NCI-H146 treated with DMSO at 0.1 percent for 48 hours (cell line): ENCODE measurements around the gene SNIP1.
"Not testable (repeated sequence)": the region's sequence is repeated elsewhere in the genome, so short reads cannot be mapped to it uniquely, and the experiment has no call there.

Source experiments
- DNase-seq: peaks from one replicate; lab custom pipeline; 2025; ENCODE audit not compliant: unreplicated experiment; lab: John Stamatoyannopoulos, UW

SNIP1 gene, protein sequence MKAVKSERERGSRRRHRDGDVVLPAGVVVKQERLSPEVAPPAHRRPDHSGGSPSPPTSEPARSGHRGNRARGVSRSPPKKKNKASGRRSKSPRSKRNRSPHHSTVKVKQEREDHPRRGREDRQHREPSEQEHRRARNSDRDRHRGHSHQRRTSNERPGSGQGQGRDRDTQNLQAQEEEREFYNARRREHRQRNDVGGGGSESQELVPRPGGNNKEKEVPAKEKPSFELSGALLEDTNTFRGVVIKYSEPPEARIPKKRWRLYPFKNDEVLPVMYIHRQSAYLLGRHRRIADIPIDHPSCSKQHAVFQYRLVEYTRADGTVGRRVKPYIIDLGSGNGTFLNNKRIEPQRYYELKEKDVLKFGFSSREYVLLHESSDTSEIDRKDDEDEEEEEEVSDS

DNA sequence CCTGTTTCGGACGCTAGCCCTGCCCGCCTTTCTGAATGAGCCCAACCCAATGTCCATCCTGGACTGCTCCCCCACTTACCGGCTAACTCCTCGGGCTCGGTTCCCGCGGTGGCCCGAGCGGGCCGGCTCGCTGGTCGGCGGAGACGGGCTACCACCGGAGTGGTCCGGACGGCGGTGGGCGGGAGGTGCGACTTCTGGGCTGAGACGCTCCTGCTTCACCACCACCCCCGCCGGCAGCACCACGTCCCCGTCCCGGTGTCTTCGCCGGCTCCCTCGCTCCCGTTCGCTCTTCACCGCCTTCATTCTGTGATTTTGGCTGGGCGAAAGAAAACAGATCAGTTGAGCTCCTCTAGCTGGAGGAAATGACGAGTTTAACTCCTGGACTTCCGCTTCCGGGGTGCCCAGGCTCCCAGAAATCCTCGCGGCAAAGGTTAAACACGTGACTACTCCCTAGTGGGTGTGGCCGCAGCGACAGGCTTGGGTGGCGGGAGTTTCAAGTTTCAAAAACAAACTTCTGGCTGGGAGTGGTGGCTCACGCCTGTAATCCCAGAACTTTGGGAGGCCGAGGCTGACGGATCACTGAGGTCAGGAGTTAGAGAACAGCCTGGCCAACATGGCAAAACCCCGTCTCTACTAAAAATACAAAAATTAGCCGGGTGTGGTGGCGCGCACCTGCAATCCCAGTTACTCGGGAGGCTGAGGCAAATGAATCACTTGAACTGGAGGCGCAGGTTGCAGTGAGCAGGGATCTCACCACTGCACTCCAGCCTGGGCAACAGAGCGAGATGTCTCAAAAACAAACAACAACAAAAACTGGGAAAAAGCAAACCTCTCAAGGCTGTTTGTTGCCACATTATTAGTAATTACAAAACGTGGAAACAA lies at the start of gene SNIP1:
Gene SNIP1, minus strand, starts transcription at position 367 of the 882 bp plus-strand sequence. Its CDS starts 64 bp downstream, at position 303.
- peak; percentile 64 for DNase-seq

DNA sequence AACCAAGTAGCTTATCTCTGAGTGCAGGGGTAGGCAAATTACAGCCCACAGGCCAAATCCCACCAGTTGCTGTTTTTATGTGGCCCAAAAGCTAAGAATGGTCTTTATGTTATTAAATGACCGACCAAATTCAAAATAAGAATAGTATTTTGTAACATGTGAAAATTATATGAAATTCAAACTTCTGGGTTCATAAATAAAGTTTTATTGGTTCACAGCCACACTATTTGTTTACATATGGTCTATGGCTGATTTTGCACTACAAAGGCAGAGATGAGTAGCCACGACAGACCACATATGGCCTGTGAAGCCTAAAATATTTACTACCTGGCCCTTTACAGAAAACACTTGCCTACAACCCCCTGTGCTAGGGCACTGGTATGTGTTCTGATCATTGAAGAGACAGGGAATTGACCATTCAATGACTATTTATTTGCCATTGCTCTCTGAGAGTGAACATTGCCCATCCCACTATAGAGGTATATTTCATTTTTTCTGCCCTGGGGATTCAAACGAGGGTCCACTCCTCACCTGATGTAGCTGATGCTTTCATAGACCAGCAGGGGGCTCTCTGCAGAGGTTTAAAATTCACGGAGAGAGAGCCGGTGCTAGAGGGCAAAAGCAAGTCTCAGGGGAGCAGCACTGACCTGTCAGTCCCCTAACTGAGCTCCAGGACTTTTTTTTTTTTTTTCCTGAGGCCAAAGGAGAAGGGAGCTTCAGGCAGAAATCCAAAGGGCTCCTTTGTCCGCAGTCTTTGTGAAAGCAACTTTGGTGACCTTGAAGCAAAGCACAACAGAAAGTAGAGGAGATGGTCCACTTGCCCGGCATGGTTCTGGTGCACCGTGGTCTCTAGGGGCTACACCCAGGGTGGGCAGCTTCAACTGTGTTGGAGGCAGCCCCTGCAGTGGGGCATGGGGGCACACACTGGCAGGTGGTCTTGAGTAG lies 48.9 kb upstream of the SNIP1 start:
- peak; percentile 29 for DNase-seq

DNA sequence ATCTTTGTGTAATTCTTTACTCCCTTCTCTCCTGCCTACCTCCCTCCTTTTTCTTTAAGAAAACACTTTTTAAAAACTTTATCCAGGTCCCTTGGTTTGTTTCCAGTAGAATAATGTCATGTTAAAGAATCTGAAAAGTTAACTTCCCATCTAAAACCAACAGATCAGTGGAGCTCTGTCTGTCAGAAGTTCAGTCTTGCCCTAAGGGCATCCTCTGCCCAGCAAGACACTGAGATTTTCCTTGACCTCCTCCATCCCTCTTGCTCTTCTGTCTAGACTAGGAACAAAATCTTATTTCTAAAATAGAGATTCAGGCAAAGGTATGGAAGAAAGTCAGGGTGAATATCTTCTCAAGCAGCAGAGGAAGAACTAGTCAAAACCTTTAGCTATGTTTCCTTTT lies 47.3 kb upstream of the SNIP1 start:
- DNase-seq = no peak

DNA sequence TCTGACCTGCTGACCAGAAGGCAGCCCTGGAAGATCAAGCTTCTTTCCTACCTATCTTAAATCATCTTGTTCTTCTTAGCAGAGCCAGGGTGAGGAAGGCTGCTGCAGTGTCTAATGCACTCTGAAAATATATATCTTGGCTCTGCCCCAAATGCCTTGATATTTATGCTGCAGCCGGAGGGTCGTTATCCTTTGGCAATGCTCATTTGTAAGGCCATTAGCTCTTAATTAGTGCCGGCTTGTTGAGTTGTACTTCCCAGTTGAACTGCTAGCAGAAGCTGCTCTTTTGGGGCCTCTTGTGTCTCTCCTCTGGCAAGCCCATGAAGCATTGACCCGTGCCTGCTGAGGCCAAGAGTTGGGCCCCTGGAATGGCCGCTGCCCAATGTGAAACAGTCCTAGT lies 45.8 kb upstream of the SNIP1 start:
- no peak for DNase-seq

DNA sequence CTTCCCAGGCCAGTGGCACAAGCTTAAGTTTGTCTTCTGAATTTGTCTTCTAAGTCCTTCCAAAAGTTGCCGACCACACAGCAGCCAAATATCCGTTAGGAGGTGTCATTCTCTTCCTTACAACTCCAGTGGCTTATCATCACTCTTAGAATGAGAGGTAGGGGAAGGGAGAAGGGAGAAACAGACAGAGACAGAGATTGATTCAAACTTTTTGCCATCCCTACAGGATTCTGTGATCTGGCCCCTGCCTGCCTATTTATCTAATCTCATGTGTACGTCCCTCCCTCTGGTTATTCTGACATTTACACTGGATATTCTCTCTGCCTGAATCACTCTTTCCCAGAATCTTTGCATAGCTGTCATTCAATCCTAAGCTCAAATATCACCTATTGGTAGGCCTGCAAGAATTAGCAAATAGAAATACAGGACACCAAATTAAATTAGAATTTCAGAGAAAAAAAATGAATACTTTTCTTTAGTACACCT lies 42.1 kb upstream of the SNIP1 start:
- no peak for DNase-seq

DNA sequence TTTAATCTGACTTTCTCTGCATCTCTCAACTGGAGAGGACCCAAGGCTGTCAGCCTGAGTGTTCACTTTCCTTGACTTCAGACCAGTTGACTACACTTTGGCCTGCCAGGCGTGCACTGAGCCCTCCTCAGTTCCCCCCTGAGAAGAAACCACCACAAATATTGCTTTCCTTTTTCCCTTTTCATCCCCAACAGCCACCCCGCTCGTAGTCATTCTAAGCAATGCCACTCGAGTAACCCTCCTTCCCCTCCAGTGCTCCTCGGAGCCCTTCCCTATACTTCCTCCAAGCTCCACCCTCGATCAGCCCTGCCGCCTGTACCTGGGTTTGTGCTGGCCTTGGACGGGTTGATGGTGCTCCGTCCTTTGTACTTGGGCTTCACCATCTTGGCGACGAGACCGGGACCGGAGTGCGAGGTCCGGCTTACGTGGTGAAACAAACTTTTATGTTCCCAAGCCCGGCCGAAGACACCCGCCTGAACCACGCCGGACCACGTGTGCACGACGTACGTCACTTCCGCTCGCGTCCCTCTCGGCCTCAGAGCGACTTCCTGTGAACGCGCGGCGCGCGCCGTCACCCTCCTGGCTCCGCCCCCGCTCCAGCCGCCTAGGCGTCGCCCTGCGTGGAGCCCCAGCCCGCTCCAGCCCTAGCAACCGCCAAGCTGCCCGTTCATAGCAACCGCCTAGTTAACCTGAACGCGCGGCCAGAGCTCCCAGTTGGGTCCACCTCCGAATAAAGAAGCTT lies 41.5 kb upstream of the SNIP1 start, which contains the start of gene GNL2:
Gene GNL2, minus strand, starts transcription at position 498 of the 742 bp plus-strand sequence. Its CDS starts 115 bp downstream, at position 383.
- peak; percentile 76 for DNase-seq

DNA sequence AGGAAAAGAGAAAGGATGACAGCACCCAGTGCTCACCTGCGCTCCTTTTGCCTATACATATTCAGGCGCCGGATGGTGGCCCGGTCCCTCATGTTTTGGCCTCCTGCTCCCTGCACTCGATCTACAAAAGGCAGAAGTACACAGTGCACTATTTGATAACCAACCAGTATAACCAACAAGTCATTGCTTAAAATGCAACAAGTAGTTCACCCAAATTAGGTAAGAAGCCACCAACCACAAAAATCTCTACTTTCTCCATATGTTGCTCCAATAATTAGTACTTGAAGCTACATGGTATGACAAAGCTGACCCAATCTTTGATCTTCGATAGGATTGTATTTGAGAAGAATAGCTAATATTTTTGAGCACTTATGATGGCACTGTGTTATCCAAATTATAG lies 39.6 kb upstream of the SNIP1 start:
- DNase-seq = no peak

DNA sequence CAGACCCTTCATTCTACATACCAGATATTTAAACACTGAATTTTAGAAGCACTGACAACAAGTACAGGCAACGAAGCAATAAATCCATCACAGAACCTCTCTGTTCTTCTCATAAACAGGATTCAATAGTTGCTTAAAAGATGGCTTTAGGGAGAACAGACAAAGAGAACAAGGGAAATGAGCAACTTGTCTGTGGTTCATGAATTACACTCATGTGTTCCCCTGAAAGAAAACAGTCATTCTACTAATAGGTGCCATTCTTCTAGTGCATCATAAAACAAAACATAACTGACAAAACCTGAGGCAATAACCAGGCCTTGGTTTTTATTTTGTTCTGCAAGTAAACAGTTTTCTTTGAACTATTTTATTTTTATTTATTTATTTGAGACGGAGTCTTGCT lies 34.8 kb upstream of the SNIP1 start:
- DNase-seq = no peak

DNA sequence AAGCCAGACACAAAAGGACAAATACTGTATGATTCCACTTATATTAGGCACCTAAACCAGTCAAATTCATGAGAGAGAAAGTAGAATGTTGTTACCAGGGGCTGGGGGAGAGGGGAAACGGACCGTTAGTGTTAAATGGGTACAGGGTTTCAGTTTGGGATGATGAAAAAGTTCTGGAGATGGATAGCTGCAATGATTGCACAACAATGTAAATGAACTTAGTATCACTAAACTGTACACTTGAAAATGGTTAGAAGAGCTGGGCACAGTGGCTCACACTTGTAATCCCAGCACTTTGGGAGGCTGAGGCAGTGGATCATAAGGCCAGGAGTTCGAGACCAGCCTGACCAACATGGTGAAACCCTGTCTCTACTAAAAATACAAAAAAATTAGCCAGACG lies 30.5 kb upstream of the SNIP1 start:
- not testable (repeated sequence) for DNase-seq

DNA sequence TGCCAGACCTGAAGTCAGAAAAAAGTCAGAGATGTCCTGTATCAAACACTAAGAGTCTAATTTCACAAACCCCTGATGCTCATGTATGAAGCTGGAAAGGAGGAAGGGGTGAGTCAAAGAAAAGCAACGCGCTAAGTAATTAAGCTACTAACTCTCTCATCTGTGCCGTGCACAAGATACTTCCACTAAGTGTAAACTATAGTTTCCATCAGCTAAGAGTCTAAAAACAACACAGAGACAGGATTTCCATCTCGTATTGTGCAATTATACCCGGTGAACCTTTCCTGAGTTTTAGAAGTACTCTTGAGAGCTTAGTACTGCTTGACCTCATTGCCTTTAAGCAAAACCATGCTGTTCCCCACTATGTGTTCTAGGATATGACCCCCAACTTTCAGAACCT lies 21.6 kb upstream of the SNIP1 start:
- no peak for DNase-seq

DNA sequence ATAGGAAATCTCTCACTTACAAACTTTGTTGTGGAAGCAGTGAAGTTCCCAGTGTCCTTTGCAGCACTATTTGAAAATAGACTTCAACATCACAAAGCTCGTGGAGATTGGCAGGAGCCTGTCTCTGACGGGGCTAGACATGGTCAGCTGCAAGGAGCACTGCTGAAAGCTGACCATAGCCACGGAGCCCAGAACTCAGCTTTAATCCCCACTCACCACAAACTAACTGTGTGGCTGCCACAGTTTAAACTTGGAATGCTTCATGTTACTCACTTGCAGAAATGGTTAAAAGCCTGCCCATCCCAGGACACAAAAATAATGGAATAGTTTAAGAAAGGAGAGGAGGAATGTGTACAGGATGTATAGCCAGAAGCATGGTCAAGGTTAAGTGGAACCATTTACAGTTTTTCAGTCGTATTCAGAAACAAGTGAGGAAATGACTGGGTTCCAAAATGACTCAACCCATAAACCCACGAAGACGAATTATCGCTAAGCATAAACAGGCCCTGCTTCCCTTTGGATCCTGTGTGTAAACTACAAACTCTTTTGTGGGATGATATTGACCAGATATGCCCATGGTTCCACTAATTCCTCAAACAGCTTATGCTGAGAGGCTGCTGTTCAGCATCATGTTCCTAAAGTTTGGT lies 20.9 kb upstream of the SNIP1 start:
- DNase-seq = no peak

DNA sequence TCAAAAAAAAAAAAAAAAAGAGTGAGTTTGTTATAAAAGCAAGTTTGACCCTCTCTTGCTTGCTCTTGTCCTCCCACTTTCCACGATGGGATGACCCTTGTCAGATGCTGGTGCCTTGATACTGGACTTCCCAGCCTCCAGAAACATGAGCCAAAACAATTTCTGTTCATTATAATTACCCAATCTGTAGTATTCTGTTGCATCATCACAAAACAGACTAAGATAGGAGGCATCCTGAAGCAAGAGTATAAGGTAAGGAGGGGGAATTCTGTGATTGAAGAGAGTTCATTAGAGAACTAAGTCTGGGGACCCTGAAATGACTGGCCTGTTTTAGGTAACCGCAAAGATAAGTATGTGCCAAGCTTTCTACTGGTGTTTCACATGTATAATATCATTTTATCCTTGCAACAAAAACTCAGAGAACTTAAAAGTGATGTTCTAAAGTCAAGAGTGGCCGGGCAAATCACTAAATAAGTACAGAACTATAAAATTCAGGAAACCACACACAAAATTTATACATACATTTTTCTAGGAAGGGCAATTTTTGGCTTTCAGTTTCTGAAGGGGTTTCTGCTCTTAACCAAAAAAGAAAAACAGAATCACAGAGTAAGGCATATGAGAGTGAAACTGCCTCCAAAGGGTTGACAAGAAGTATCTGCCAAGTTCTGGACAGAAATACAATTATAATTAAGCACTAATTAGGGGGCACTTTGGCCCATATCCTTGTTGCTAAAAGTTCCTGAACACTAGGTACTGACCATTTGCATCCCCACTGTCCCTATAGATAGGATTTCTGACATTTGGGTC lies 16.6 kb upstream of the SNIP1 start:
- no peak for DNase-seq

DNA sequence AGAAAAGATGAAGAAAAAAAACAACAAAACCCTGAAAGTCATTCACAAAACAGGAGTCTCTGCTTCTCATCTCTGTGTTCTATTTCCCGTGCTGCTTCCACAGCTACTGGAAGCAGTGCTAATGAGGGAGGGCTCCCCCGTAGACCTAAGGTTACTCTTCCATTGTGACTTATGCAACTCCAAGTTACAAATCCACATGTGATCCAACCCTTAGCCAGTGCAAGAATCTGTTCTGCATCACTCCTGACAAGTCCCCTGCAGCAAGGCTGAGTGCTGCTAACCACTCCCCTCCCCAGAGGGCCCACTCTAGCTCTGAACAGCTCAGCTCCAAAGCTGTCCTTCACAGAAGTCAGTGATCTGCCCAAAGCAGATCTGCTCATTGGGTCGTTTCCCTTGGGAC lies 12.9 kb upstream of the SNIP1 start:
- no peak for DNase-seq

DNA sequence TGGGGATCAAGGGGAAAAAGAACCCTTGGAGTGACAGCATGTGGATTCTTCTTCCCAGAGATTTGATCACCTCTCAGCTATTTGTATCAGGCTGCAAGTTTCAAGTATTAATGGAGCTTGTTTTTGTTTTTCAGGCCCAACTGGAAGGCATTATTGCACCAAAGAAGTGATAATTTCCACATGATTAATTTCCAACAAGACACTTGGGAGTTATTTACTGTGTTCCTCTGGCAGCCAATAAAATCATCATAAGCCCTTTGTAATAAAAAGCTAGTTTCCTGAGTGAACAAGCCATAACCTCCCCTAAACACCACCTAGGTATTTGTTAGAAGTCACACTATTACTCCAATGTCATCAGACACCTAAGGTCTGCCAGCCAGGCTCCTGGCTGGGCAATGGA lies 10.8 kb upstream of the SNIP1 start:
- DNase-seq = no peak

DNA sequence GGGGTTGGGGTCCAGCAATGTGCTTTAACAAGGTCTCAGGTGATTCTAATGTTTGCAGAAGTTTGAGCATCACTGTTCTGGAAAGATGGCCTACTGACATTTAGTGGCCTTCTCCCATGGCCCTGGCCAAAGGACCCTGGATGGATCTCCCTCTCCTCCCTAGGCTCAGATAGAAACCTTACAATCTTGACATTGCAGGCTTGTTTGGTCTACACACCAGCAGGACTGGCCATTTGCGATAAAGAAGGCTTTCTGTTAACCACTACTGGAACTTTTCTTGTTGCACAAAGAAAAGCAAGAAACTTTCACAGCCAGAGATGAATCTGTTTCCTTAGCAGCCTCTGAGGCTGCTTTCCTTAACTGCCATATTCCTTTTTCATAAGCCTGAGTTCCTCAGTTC lies 8.9 kb upstream of the SNIP1 start:
- DNase-seq = no peak

DNA sequence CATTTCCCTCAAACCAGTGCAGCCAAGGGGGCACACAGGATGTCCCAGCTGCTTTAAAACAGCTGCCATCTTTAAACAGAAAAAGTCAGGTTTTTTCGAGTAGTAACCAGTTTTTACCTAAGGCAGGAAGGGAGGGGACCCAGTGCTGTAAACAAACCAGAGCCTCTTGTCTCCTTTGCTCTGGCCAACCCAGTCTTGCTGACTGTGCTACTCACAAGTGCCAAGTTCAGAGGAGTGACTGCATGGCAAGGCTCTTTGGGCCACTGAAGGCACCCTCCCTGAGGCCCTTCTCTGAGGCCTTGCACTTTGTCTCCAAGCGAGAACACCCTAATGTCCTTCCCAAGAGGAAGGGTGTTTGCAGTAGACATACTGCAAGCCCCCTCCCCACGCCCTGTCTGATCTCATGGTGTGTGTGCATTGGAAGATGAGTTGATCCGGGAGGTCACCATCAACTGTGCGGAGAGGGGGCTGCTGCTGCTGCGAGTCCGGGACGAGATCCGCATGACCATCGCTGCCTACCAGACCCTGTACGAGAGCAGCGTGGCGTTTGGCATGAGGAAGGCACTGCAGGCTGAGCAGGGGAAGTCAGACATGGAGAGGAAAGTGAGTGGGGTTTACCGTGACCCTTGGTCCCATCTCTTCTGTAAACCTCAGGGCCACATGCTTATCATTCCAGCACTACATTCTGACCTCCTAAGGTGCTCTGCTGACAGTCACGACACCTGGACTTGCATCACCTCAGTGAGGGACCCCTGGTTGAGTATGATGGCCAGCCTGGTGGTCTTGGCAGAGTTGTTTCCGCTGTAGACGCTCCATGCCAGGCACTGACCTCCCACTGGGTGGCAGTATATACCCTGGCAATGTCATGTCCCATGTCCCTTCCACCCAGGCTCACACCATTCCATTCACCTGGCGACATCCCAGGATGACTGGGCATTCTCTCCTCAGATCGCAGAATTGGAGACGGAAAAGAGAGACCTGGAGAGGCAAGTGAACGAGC lies 7.3 kb upstream of the SNIP1 start:
- DNase-seq = no peak

DNA sequence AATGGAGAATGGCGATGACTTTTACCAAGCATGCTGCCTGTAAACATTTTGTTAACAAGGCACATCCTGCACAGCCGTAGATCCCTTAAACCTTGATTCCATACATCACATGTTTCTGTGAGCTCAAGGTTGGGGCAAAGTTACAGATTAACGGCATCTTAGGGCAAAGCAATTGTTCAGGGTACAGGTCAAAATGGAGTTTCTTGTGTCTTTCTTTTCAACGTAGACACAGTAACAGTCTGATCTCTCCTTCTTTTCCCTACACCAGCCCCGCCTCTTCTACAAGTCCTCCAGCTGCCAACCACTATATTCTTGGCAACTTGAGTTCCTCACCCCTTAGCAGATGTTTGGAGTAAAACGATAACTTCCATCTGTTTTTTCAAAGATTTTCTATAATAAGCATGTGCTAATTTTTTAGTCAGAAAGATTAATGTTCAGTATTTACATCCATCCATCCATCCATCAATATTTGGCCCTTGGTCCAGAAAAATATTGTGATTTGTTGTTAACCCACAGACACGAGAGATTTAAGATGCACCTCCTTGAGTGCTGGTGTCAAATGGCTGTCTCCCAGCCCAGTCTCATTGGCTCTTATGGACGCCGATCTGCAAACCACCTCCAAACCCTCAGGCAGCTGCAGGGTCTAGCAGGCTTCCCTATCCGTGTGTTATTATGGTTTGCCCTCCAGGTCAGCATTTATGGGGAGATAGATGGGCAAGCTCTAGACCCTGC lies 6.5 kb upstream of the SNIP1 start:
- DNase-seq = no peak
